ENCODE results near the gene CHST15.

CHST15 gene

DNA sequence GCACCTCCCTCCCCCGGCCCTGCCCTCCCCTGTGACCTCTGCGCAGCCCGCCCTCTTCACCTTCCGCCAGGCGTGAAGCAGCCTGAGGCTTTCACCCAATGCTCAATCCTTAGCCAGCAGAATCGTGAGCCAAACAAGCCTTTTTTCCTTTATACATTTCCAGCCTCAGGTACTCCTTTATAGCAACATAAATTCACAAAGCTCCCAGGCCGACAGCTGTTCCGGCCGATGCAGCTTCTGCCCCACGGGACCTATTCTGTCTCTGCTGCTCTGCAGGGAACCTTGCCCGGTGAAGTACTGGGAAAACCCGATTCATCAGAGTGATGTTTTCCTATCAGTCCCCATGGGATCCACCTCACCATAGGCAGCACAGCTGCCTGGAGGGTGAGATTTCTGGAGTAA lies 87.4 kb downstream of the CHST15 start:
- TF ChIP-seq, protein P1, sequence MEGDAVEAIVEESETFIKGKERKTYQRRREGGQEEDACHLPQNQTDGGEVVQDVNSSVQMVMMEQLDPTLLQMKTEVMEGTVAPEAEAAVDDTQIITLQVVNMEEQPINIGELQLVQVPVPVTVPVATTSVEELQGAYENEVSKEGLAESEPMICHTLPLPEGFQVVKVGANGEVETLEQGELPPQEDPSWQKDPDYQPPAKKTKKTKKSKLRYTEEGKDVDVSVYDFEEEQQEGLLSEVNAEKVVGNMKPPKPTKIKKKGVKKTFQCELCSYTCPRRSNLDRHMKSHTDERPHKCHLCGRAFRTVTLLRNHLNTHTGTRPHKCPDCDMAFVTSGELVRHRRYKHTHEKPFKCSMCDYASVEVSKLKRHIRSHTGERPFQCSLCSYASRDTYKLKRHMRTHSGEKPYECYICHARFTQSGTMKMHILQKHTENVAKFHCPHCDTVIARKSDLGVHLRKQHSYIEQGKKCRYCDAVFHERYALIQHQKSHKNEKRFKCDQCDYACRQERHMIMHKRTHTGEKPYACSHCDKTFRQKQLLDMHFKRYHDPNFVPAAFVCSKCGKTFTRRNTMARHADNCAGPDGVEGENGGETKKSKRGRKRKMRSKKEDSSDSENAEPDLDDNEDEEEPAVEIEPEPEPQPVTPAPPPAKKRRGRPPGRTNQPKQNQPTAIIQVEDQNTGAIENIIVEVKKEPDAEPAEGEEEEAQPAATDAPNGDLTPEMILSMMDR (IDR thresholded peaks at IDR 0.05), result no peak

DNA sequence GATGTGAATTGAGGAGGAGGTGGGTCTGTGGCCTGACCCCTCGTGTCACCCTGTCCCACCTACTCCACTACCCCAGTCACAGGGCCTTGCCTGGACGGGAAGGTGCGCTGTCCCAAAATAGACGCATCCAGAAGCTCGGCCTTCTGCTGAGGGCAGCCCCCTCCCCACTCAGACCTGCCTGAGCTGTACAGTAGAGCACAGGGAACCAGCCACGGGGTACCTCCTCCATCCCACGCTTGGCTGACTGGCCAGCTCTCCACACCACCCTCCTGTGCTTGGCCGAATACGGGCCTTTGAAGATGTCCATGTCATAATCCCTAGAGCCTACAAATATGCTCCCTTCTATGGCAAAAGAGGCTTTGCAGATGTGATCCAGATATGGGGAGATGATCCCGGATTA lies 88.3 kb downstream of the CHST15 start:
- TF ChIP-seq, protein P1 (IDR thresholded peaks at IDR 0.05), result no peak

DNA sequence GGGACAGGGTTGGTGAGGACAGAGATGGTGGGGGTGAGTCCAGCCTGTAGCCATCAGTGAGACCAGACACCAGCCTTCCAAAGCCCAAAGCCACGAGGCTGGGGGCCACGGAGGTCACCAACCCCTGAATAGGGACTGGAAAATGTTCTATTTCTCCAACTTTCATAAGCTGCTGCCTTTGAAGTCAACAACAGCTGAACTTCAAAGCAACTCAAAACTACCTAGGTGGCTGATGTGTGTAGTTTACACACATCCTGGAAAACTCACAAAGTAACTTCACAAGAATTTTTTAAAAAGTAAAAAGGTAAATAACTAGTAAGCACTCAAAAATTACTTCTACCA lies 88.8 kb downstream of the CHST15 start:
- TF ChIP-seq, protein P1 (IDR thresholded peaks at IDR 0.05), result no peak

DNA sequence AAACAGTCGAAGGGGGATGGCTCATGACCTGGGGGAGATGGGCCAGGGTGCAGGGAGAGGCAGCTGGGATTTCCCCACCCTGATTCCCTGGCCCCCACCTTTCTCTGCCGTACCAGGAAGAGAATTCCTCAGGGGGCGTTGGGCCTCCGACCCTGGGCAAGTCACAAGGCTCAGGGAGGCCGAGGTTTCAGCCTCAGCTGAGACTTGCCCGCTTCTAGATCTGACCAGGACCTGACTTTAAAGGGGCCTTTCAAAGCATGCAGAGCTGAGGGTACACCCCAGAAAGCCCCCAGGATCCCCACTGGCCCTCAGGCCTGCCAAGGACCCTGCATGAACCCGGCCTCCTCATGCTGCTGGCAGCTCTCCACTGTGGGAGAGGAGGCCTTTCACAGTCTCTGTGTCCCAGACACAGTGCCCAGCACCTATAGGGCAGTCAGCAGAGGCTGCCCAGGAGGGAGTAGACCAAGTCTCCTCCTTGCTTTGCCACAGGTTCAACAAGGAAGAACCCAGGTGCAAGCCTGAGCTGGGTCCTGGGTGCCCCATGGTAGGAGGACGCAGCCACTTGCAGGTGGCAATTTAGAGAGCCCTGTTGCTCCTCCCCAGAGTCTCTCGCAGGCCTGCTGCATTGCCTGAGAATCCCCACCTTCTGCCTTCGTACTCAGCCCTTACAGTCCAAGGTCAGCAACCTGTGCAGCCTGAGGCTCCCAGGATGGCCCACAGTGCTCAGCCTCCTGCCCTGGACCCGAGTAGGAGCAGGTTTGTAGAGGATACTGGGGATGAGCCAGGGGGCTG lies 89.3 kb downstream of the CHST15 start:
- TF ChIP-seq, protein P1 (IDR thresholded peaks at IDR 0.05), result no peak

DNA sequence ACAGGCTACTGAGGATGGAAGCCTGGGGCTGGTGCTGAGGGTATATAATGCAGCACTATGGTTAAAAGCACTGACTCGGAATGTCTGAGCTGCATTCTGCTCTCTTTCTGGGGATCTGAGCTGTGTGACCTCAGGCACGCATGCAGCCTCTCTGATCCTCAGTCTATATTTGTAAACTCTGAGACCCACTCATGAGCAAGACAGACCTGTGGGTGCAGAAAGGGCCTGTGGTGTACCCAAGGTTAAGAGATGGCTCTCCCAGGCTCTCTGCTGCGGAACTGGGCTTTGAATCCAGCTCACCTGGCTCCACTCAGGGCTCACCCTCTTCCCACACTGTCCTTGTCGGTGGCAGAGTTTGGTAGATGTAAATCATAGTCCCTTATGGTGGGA lies 89.9 kb downstream of the CHST15 start:
- TF ChIP-seq, protein P1 (IDR thresholded peaks at IDR 0.05), result no peak

DNA sequence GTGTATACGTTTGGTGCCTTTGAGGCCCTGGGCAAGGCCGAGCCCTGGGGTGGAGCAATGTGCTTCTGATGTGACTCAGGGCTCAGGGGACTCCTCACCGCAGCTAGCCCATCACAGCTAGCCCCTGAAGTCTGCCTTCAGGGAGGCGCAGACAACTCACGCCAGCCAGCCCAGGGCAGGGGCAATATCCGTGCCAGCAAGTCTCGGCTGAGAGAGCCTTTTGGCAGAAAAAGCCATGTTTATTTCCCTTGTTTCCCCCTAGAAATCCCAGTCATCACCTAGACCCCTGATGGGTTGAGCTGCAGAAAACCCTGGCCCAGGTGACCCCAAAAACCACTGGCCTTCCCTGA lies 90.4 kb downstream of the CHST15 start:
- TF ChIP-seq, protein P1 (IDR thresholded peaks at IDR 0.05), result no peak

DNA sequence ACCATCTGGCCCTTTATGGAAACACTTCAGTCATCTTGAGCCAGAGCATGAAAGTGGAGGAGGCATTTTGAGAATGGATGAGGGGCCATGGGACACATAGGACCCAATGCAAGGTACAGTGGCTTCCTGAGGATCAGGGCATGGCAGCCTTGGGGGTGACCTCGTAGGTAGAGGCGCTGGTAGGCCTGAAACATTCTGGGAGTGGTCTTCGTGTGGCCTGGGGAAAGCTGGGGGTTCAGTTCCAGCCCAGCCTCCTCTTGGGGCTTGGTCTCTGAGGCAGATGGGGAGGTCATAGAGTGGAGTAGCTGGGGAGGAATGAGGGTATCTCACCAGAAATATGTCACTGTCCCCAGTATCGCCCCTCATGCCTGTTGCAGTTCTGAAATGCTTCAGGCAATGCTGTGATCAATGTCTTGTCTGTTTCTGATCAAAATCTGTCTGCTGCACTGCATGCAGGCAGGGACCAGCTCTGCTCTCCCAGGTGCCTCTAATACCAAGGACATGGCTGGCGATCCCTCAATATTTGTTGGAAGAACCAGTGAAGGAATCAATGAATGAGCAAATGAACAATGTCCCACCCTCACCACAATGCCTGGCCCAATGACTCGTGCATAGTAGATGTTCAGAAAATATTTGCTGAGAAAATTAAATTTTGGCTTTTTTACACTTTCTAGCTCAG lies 90.9 kb downstream of the CHST15 start:
- TF ChIP-seq, protein P1 (IDR thresholded peaks at IDR 0.05), result no peak
